Posterior cingulate gyrus (tissue), 11 donors: ENCODE measurements around the gene ARID1B.

Source experiments
- DNase-seq, 10 donors: peaks; one replicate each; pipeline versions ENCODE4 v3.0.0 to v3.0.0-alpha.2; 2020 to 2021; ENCODE audit warnings: mixed read lengths in 3 of 10
- intact Hi-C: fragments of 100-400 bp; cut with DNase I; formaldehyde crosslinking; loops from one replicate; pipeline ENCODE4 v1.15.1; 2023

The ARID1B gene

GRCh38 chr6:156868385-156868784 lies 91.2 kb downstream of the ARID1B start:
- no peak for DNase-seq
- intact Hi-C loops: loop anchor here (10.0 kb wide), 1 partner anchor 304 kb away; no protein-coding TSS in a partner anchor

GRCh38 chr6:156869980-156870398 lies 92.8 kb downstream of the ARID1B start:
- intact Hi-C loops: loop anchor here (10.0 kb wide), 1 partner anchor 305 kb away; no protein-coding TSS in a partner anchor
- no peak for DNase-seq

GRCh38 chr6:156870924-156871539 lies 93.9 kb downstream of the ARID1B start:
- intact Hi-C loops: no loop called here
- no peak for DNase-seq

GRCh38 chr6:156872903-156873302 lies 95.7 kb downstream of the ARID1B start:
- no peak for DNase-seq
- intact Hi-C loops: no loop called here

GRCh38 chr6:156873654-156874380 lies 96.6 kb downstream of the ARID1B start:
- no peak for DNase-seq
- intact Hi-C loops: no loop called here

GRCh38 chr6:156875062-156875461 lies 97.9 kb downstream of the ARID1B start:
- intact Hi-C loops: no loop called here

GRCh38 chr6:156876302-156876701 lies 99.1 kb downstream of the ARID1B start:
- peak in 5 of 10 donors; percentile 51 to 90 (median 79) for DNase-seq
- intact Hi-C loops: no loop called here

More at GRCh38 chr6:156875062-156875461, 97.9 kb downstream of the ARID1B start:
- no peak for DNase-seq

GRCh38 chr6:156877126-156877863 lies 100.1 kb downstream of the ARID1B start:
- no peak for DNase-seq
- intact Hi-C loops: no loop called here

GRCh38 chr6:156878681-156879080 lies 101.5 kb downstream of the ARID1B start:
- intact Hi-C loops: no loop called here

GRCh38 chr6:156879186-156879585 lies 102.0 kb downstream of the ARID1B start:
- DNase-seq: no peak
- intact Hi-C loops: no loop called here

More at GRCh38 chr6:156878681-156879080, 101.5 kb downstream of the ARID1B start:
- no peak for DNase-seq

- no peak for DNase-seq
- intact Hi-C loops: no loop called here
These were observed 102.4 kb downstream of the ARID1B start for GRCh38 chr6:156879591-156879990.

- DNase-seq: no peak
- intact Hi-C loops: loop anchor here (10.0 kb wide), 1 partner anchor 294 kb away; no protein-coding TSS in a partner anchor
These were observed 103.7 kb downstream of the ARID1B start for GRCh38 chr6:156880913-156881312.

GRCh38 chr6:156881687-156882629 lies 104.8 kb downstream of the ARID1B start:
- DNase-seq: no peak
- intact Hi-C loops: loop anchor here (10.0 kb wide), 1 partner anchor 293 kb away; no protein-coding TSS in a partner anchor

GRCh38 chr6:156883497-156884252 lies 106.5 kb downstream of the ARID1B start:
- no peak for DNase-seq
- intact Hi-C loops: loop anchor here (10.0 kb wide), 1 partner anchor 291 kb away; no protein-coding TSS in a partner anchor

GRCh38 chr6:156884306-156884705 lies 107.1 kb downstream of the ARID1B start:
- intact Hi-C loops: loop anchor here (10.0 kb wide), 1 partner anchor 290 kb away; no protein-coding TSS in a partner anchor
- DNase-seq: no peak

- no peak for DNase-seq
- intact Hi-C loops: loop anchor here (10.0 kb wide), 1 partner anchor 289 kb away; no protein-coding TSS in a partner anchor
These were observed 108.4 kb downstream of the ARID1B start for GRCh38 chr6:156885562-156885961.

GRCh38 chr6:156886409-156886808 lies 109.2 kb downstream of the ARID1B start:
- no peak for DNase-seq
- intact Hi-C loops: loop anchor here (10.0 kb wide), 1 partner anchor 288 kb away; no protein-coding TSS in a partner anchor

GRCh38 chr6:156887623-156888269 lies 110.6 kb downstream of the ARID1B start:
- DNase-seq: no peak
- intact Hi-C loops: loop anchor here (10.0 kb wide), 1 partner anchor 287 kb away; no protein-coding TSS in a partner anchor
